HepG2 (cell line): ENCODE measurements around the gene KDM5A. TPM values are rescaled to one million over a fixed set of nuclear protein-coding genes. Genes with fewer than 3 reads are reported as not detected.

Experiments
- AGO1 ChIP-seq: fragments of 200-400 bp; formaldehyde crosslinking; IDR thresholded peaks from 2 replicates; pipeline ENCODE4 v1.6.1; 2017; ENCODE audit warnings: mild to moderate bottlenecking, low read depth, low read length, moderate library complexity; ENCODE audit not compliant: poor library complexity, severe bottlenecking
- CCDC6 ChIP-seq: sonication (generic); formaldehyde crosslinking; IDR thresholded peaks from 2 replicates; pipeline ENCODE4 v1.8.1; 2022; ENCODE audit warnings: mild to moderate bottlenecking, missing genetic modification reagents, moderate library complexity
- FOXK2 ChIP-seq: fragments of 450-650 bp; IDR thresholded peaks from 2 replicates; pipeline ENCODE4 v1.6.1; 2016
- FOXO1 ChIP-seq: sonication (generic); formaldehyde crosslinking; IDR thresholded peaks from 2 replicates; pipeline ENCODE4 v1.4.0; 2020; ENCODE audit warnings: missing genetic modification reagents
- GATA4 ChIP-seq: sonication (generic); IDR thresholded peaks from 2 replicates; pipeline ENCODE4 v1.6.1; 2016; ENCODE audit warnings: antibody characterized with exemption, low read depth, borderline replicate concordance
- GATAD1 ChIP-seq: IDR thresholded peaks from 2 replicates; pipeline ENCODE4 v1.6.1; 2016; ENCODE audit warnings: missing genetic modification reagents, missing compliant biosample characterization
- HNF4G ChIP-seq, 2 experiments: sonication (generic) in 1 of 2; formaldehyde crosslinking in 1 of 2; IDR thresholded peaks; 2 replicates each; pipeline versions ENCODE4 v1.4.0 to v1.6.1; 2011 to 2020; ENCODE audit warnings: borderline replicate concordance in 2 of 2, low read depth in 2 of 2, mild to moderate bottlenecking in 2 of 2, low read length in 1 of 2, missing genetic modification reagents in 1 of 2, moderate library complexity in 1 of 2
- HOXA3 ChIP-seq: sonication (generic); formaldehyde crosslinking; IDR thresholded peaks from 2 replicates; pipeline ENCODE4 v1.5.0; 2020; ENCODE audit warnings: missing genetic modification reagents
- JUN ChIP-seq: sonication (generic); formaldehyde crosslinking; IDR thresholded peaks from 2 replicates; pipeline ENCODE4 v1.4.0; 2020; ENCODE audit warnings: mild to moderate bottlenecking, missing genetic modification reagents
- JUNB ChIP-seq: sonication (generic); formaldehyde crosslinking; IDR thresholded peaks from 2 replicates; pipeline ENCODE4 v1.8.0; 2022; ENCODE audit warnings: missing genetic modification reagents, mild to moderate bottlenecking, borderline replicate concordance
- NCOR1 ChIP-seq: fragments of 200-600 bp; sonication (generic); IDR thresholded peaks from 2 replicates; pipeline ENCODE4 v1.7.0; 2017; ENCODE audit warnings: antibody characterized with exemption, low read length, borderline replicate concordance
- PHB2 ChIP-seq: fragments of 450-650 bp; IDR thresholded peaks from 2 replicates; pipeline ENCODE4 v1.6.1; 2018; ENCODE audit not compliant: partially characterized antibody
- PHF20 ChIP-seq: sonication (generic); formaldehyde crosslinking; IDR thresholded peaks from 2 replicates; pipeline ENCODE4 v1.5.0; 2020; ENCODE audit warnings: mild to moderate bottlenecking, missing genetic modification reagents
- POGZ ChIP-seq: sonication (generic); formaldehyde crosslinking; IDR thresholded peaks from 2 replicates; pipeline ENCODE4 v1.4.0; 2020; ENCODE audit warnings: mild to moderate bottlenecking, missing genetic modification reagents
- PPARG ChIP-seq: conservative IDR thresholded peaks from 2 replicates; pipeline ENCODE4 v1.6.1; 2016; ENCODE audit warnings: missing biosample characterization, missing genetic modification reagents
- REST ChIP-seq, 2 experiments: IDR thresholded peaks; 2 replicates each; pipeline ENCODE4 v1.6.1; 2011 to 2012; ENCODE audit warnings: low read length in 2 of 2, borderline replicate concordance in 1 of 2, low read depth in 1 of 2, mild to moderate bottlenecking in 1 of 2, moderate library complexity in 1 of 2
- TAF1 ChIP-seq: sonication (generic); formaldehyde crosslinking; IDR thresholded peaks from 2 replicates; pipeline ENCODE4 v1.4.0; 2020; ENCODE audit warnings: missing genetic modification reagents
- TRAFD1 ChIP-seq: sonication (generic); formaldehyde crosslinking; IDR thresholded peaks from 2 replicates; pipeline ENCODE4 v1.5.1; 2020; ENCODE audit warnings: missing genetic modification reagents, mild to moderate bottlenecking, borderline replicate concordance
- YY1 ChIP-seq: IDR thresholded peaks from 2 replicates; pipeline ENCODE4 v1.6.1; 2011; ENCODE audit warnings: low read length, low read depth, moderate library complexity, mild to moderate bottlenecking; ENCODE audit not compliant: insufficient read depth, insufficient replicate concordance
- ZBTB7B ChIP-seq: sonication (generic); formaldehyde crosslinking; IDR thresholded peaks from 2 replicates; pipeline ENCODE4 v1.4.0; 2020; ENCODE audit warnings: missing genetic modification reagents
- ZNF740 ChIP-seq: sonication (generic); formaldehyde crosslinking; IDR thresholded peaks from 2 replicates; pipeline ENCODE4 v1.4.0; 2020; ENCODE audit warnings: missing genetic modification reagents
- ZNF772 ChIP-seq: sonication (generic); formaldehyde crosslinking; IDR thresholded peaks from 2 replicates; pipeline ENCODE4 v1.5.0; 2020; ENCODE audit warnings: mild to moderate bottlenecking, missing genetic modification reagents
- ZNF879 ChIP-seq: sonication (generic); formaldehyde crosslinking; IDR thresholded peaks from 2 replicates; pipeline ENCODE4 v1.8.1; 2023; ENCODE audit warnings: missing genetic modification reagents
- ZSCAN22 ChIP-seq: sonication (generic); formaldehyde crosslinking; IDR thresholded peaks from 2 replicates; pipeline ENCODE4 v1.4.0; 2020; ENCODE audit warnings: mild to moderate bottlenecking, missing genetic modification reagents
- polyA plus RNA-seq, 8 experiments: library from polyadenylated mRNA; depleted of rRNA in 3 of 8; stranded (reverse) in 7 of 8; unstranded in 1 of 8; fragments of >200 nt; fragmentation: Illumina TruSeq in 4 of 8; extraction: Trizol in 4 of 8; gene quantifications; 2 replicates each; pipeline versions ENCODE4 v1.2.1 to v1.2.3, GENCODE V29; 2011 to 2016; ENCODE audit warnings: low read depth in 4 of 8, missing spikeins in 1 of 8, mixed read lengths in 1 of 8; ENCODE audit not compliant: insufficient read depth in 1 of 8
- total RNA-seq, 5 experiments: library from RNA; depleted of rRNA; stranded (reverse); fragments of >200 nt; fragmentation: Illumina TruSeq; extraction: Trizol; gene quantifications; 2 replicates each; pipeline ENCODE4 v1.2.3, GENCODE V29; 2016; ENCODE audit warnings: low read depth in 1 of 5

Gene KDM5A
- total and polyA plus RNA-seq, 2 of the 13 experiments (the other 11 are each of a cell fraction or from before 2014, with no cell fraction given) = 12.0 to 29.2 TPM

- TF ChIP-seq PHB2 (no peak), GATAD1 (peak; percentile 95), HOXA3 (CRISPR knock-in tag) (peak; percentile 88), POGZ (CRISPR knock-in tag) (peak; percentile 80; the same call in 1 of the 2 replicates), JUNB (no peak), AGO1 (no peak), TAF1 (CRISPR knock-in tag) (peak; percentile 84), ZNF772 (CRISPR knock-in tag) (peak; percentile 83), FOXO1 (CRISPR knock-in tag) (no peak), ZNF879 (no peak), NCOR1 (peak; percentile 60; the same call in 1 of the 2 replicates), PPARG (CRISPR knock-in tag) (no peak; the same call in 1 of the 2 replicates), HNF4G (IDR thresholded peaks at IDR 0.05; ENCODE audit: borderline replicate concordance, low read depth, low read length) (no peak), HNF4G (CRISPR knock-in tag; IDR thresholded peaks at IDR 0.05; ENCODE audit: borderline replicate concordance, low read depth) (no peak), ZNF740 (CRISPR knock-in tag) (peak; percentile 91), YY1 (peak; percentile 24), PHF20 (CRISPR knock-in tag) (peak; percentile 96), FOXK2 (peak; percentile 17; the same call in 1 of the 2 replicates), REST (IDR thresholded peaks at IDR 0.05; ENCODE audit: borderline replicate concordance in 1 of 2, low read depth in 1 of 2, low read length in 2 of 2) (peak in 1 of 2 experiments; percentile 59; a peak in 1 of 4 replicates), CCDC6 (CRISPR knock-in tag) (no peak), ZSCAN22 (CRISPR knock-in tag) (no peak), GATA4 (0 out of 2 replicates have a peak, but pooled peaks have one; percentile 34), JUN (CRISPR knock-in tag) (no peak), ZBTB7B (CRISPR knock-in tag) (0 out of 2 replicates have a peak, but pooled peaks have one; percentile 39), TRAFD1 (CRISPR knock-in tag) (no peak)
These were observed at the start of gene KDM5A (continued) for GRCh38 chr12:389142-390096.
